GM19452 (cell line): ENCODE results near the gene DNAH1.
"Not testable (repeated sequence)": the region's sequence is repeated elsewhere in the genome, so short reads cannot be mapped to it uniquely, and the experiment has no call there.

ENCODE experiments used
- ATAC-seq: cut with Tn5 transposase; IDR thresholded peaks from one replicate; pipeline ENCODE4 v1.9.1; 2021; ENCODE audit not compliant: unreplicated experiment

DNAH1 gene

GRCh38 chr3:52315977-52316764 lies at the start of gene DNAH1:
TSS of gene DNAH1 (plus strand) at chr3:52316319. CDS start at chr3:52322443, 6,124 bp downstream.
- ATAC-seq: no peak

GRCh38 chr3:52268036-52268435 lies 48.1 kb upstream of the DNAH1 start:
- no peak for ATAC-seq

GRCh38 chr3:52269776-52270175 lies 46.3 kb upstream of the DNAH1 start:
- no peak for ATAC-seq

- no peak for ATAC-seq
Observed at GRCh38 chr3:52270252-52270754, 45.8 kb upstream of the DNAH1 start.

- not testable (repeated sequence) for ATAC-seq
Observed at GRCh38 chr3:52272172-52272571, 43.9 kb upstream of the DNAH1 start.

- no peak for ATAC-seq
Observed at GRCh38 chr3:52272831-52273230, 43.3 kb upstream of the DNAH1 start.

- not testable (repeated sequence) for ATAC-seq
Observed at GRCh38 chr3:52274781-52275180, 41.3 kb upstream of the DNAH1 start.

GRCh38 chr3:52277071-52277964 lies 38.8 kb upstream of the DNAH1 start:
- no peak for ATAC-seq

- ATAC-seq: peak; percentile 63
Observed at GRCh38 chr3:52277972-52278509, 38.1 kb upstream of the DNAH1 start.

GRCh38 chr3:52278510-52279069 lies 37.5 kb upstream of the DNAH1 start, which contains the start of gene WDR82:
TSS of gene WDR82 (minus strand) at chr3:52278649. CDS start at chr3:52278361, 288 bp downstream.
- peak; percentile 83 for ATAC-seq

GRCh38 chr3:52279596-52279995 lies 36.5 kb upstream of the DNAH1 start:
- ATAC-seq: no peak

- no peak for ATAC-seq
Observed at GRCh38 chr3:52280050-52280461, 36.1 kb upstream of the DNAH1 start.

- no peak for ATAC-seq
Observed at GRCh38 chr3:52281981-52282801, 33.9 kb upstream of the DNAH1 start.

GRCh38 chr3:52283306-52283705 lies 32.8 kb upstream of the DNAH1 start:
- no peak for ATAC-seq

- ATAC-seq: not testable (repeated sequence)
Observed at GRCh38 chr3:52284051-52284450, 32.1 kb upstream of the DNAH1 start.

GRCh38 chr3:52286777-52287110 lies 29.4 kb upstream of the DNAH1 start:
- ATAC-seq: no peak

- ATAC-seq: no peak
Observed at GRCh38 chr3:52288674-52289073, 27.4 kb upstream of the DNAH1 start.

GRCh38 chr3:52289338-52289746 lies 26.8 kb upstream of the DNAH1 start:
- ATAC-seq: no peak

- no peak for ATAC-seq
Observed at GRCh38 chr3:52289747-52290595, 26.1 kb upstream of the DNAH1 start.
